GM19328 (cell line): ENCODE measurements around the gene SPON2.

Experiments used
- ATAC-seq: cut with Tn5 transposase; IDR thresholded peaks from one replicate; pipeline ENCODE4 v1.9.1; 2021; ENCODE audit warnings: mild to moderate bottlenecking, moderate library complexity; ENCODE audit not compliant: unreplicated experiment

The SPON2 gene

GRCh38 chr4:1172971-1173757, 781 bp upstream of the SPON2 start:
- ATAC-seq: no peak

GRCh38 chr4:1171311-1172227, 814 bp downstream of the SPON2 start:
- ATAC-seq: no peak

- no peak for ATAC-seq
Measured at GRCh38 chr4:1170976-1171310, 1.4 kb downstream of the SPON2 start.

- no peak for ATAC-seq
Measured at GRCh38 chr4:1170156-1170975, 2.0 kb downstream of the SPON2 start.

GRCh38 chr4:1169691-1170096, 2.7 kb downstream of the SPON2 start:
- no peak for ATAC-seq

GRCh38 chr4:1169171-1169671, 3.2 kb downstream of the SPON2 start:
- ATAC-seq: no peak

GRCh38 chr4:1168191-1169101, 3.9 kb downstream of the SPON2 start:
- no peak for ATAC-seq

GRCh38 chr4:1167244-1167949, 5.0 kb downstream of the SPON2 start:
- ATAC-seq: no peak

GRCh38 chr4:1166509-1167243, 5.7 kb downstream of the SPON2 start:
- ATAC-seq: no peak

- ATAC-seq: no peak
Measured at GRCh38 chr4:1164956-1165545, 7.3 kb downstream of the SPON2 start.

- no peak for ATAC-seq
Measured at GRCh38 chr4:1164444-1164843, 7.9 kb downstream of the SPON2 start.

GRCh38 chr4:1164040-1164439, 8.3 kb downstream of the SPON2 start:
- ATAC-seq: no peak

GRCh38 chr4:1160351-1160750, 12.0 kb downstream of the SPON2 start:
- ATAC-seq: no peak

GRCh38 chr4:1156069-1156468, 16.3 kb downstream of the SPON2 start:
- no peak for ATAC-seq

- ATAC-seq: no peak
Measured at GRCh38 chr4:1155314-1155713, 17.1 kb downstream of the SPON2 start.

- no peak for ATAC-seq
Measured at GRCh38 chr4:1154523-1155182, 17.7 kb downstream of the SPON2 start.

- ATAC-seq: no peak
Measured at GRCh38 chr4:1154126-1154522, 18.3 kb downstream of the SPON2 start.

- ATAC-seq: no peak
Measured at GRCh38 chr4:1153567-1154090, 18.8 kb downstream of the SPON2 start.
